Transverse colon (tissue), 4 donors: ENCODE measurements around the gene TRPV2.

Source experiments
- CTCF ChIP-seq, 5 experiments: fragments of 200-600 bp in 3 of 5; fragments of 450-650 bp in 2 of 5; sonication (generic) in 3 of 5; IDR thresholded peaks; 1 replicate in 2 of 5; 2 replicates in 3 of 5; pipeline ENCODE4 v1.5.1; 2016 to 2017; ENCODE audit warnings: antibody characterized with exemption in 5 of 5, inconsistent platforms in 3 of 5, mild to moderate bottlenecking in 2 of 5, moderate library complexity in 1 of 5
- POLR2A ChIP-seq: fragments of 450-650 bp; IDR thresholded peaks from one replicate; pipeline ENCODE4 v1.6.1; 2016; ENCODE audit warnings: antibody characterized with exemption, mild to moderate bottlenecking, moderate library complexity
- POLR2AphosphoS5 ChIP-seq, 3 donors: sonication (generic); formaldehyde crosslinking; IDR thresholded peaks; one replicate each; pipeline ENCODE4 v1.6.1; 2016; ENCODE audit warnings: antibody characterized with exemption in 3 of 3

GRCh38 chr17:16461606-16461866 is 46.2 kb downstream of the TRPV2 start:
- TF ChIP-seq CTCF (IDR thresholded peaks at IDR 0.05) (no peak), POLR2A (no peak), POLR2AphosphoS5 (IDR thresholded peaks at IDR 0.05) (no peak)
